ENCODE results near the gene NRG2. TPM values are rescaled to one million over a fixed set of nuclear protein-coding genes. Genes with fewer than 3 reads are reported as not detected.

The NRG2 gene
- polyA plus RNA-seq, 1 experiment: not detected

- no peak overlapping the region for H3K4me3 ChIP-seq (ENCODE audit: low read depth, low read length)
- ChIA-PET POLR2A (no interaction called here), CTCF (interaction anchor here (0.5 to 5.3 kb wide), 7 partner anchors 8 to 397 kb away, joined by 3 to 54 read pairs (median 5); no protein-coding TSS in a partner anchor)
- H3K27me3 ChIP-seq (ENCODE audit: control insufficient read depth, insufficient read depth, low read length): peaks cover 14% of the 10 kb centered on the region
- H3K36me3 ChIP-seq (ENCODE audit: control insufficient read depth, insufficient read depth, low read length): no peaks in the 10 kb centered on the region
- no peak for TF ChIP-seq CTCF (IDR thresholded peaks at IDR 0.05; ENCODE audit: insufficient read depth, low read depth, low read length)
- no peak for DNase-seq (ENCODE audit: low read depth)
Measured at GRCh38 chr5:139861021-139861888, 181.8 kb downstream of the NRG2 start.

GRCh38 chr5:139859013-139859412 lies 184.1 kb downstream of the NRG2 start:
- CTCF ChIA-PET: interaction anchor here (0.8 to 1.7 kb wide), 4 partner anchors 10 to 94 kb away, joined by 3 to 5 read pairs (median 4); no protein-coding TSS in a partner anchor

GRCh38 chr5:139856714-139857113 lies 186.4 kb downstream of the NRG2 start:
- H3K4me3 ChIP-seq (ENCODE audit: low read depth, low read length): no peak overlapping the region
- TF ChIP-seq CTCF (IDR thresholded peaks at IDR 0.05; ENCODE audit: insufficient read depth, low read depth, low read length): no peak
- ChIA-PET CTCF (interaction anchor here (0.6 to 2.8 kb wide), 3 partner anchors 60 to 80 kb away, joined by 3 to 18 read pairs (median 3); no protein-coding TSS in a partner anchor), POLR2A (no interaction called here)
- no peak for DNase-seq (ENCODE audit: low read depth)
- no peaks in the 10 kb centered on the region for H3K36me3 ChIP-seq (ENCODE audit: control insufficient read depth, insufficient read depth, low read length)
- peaks cover 6% of the 10 kb centered on the region; the same call in 1 of the 2 replicates for H3K27me3 ChIP-seq (ENCODE audit: control insufficient read depth, insufficient read depth, low read length)

More at GRCh38 chr5:139859013-139859412, 184.1 kb downstream of the NRG2 start:
- POLR2A ChIA-PET: no interaction called here
- Histone ChIP-seq H3K27me3 (ENCODE audit: control insufficient read depth, insufficient read depth, low read length) (peaks cover 8% of the 10 kb centered on the region), H3K36me3 (ENCODE audit: control insufficient read depth, insufficient read depth, low read length) (no peaks in the 10 kb centered on the region), H3K4me3 (ENCODE audit: low read depth, low read length) (no peak overlapping the region)
- no peak for DNase-seq (ENCODE audit: low read depth)
- no peak for TF ChIP-seq CTCF (IDR thresholded peaks at IDR 0.05; ENCODE audit: insufficient read depth, low read depth, low read length)

GRCh38 chr5:139855946-139856540 lies 187.1 kb downstream of the NRG2 start:
- CTCF ChIA-PET: interaction anchor here (0.6 to 2.8 kb wide), 8 partner anchors 7 to 222 kb away, joined by 3 to 18 read pairs (median 3); no protein-coding TSS in a partner anchor
- POLR2A ChIA-PET: no interaction called here
- no peaks in the 10 kb centered on the region for H3K36me3 ChIP-seq (ENCODE audit: control insufficient read depth, insufficient read depth, low read length)

More at GRCh38 chr5:139855946-139856540, 187.1 kb downstream of the NRG2 start:
- Histone ChIP-seq H3K4me3 (ENCODE audit: low read depth, low read length) (no peak overlapping the region), H3K27me3 (ENCODE audit: control insufficient read depth, insufficient read depth, low read length) (peaks cover 6% of the 10 kb centered on the region; the same call in 1 of the 2 replicates)
- DNase-seq (ENCODE audit: low read depth): no peak
- TF ChIP-seq CTCF (IDR thresholded peaks at IDR 0.05; ENCODE audit: insufficient read depth, low read depth, low read length): no peak

Data from BJ (cell line).